ENCODE data around the gene CDH13. TPM values are rescaled to one million over a fixed set of nuclear protein-coding genes. Genes with fewer than 3 reads are reported as not detected.

Gene CDH13
- total RNA-seq, 1 experiment from 2014 or later, result not detected

DNA sequence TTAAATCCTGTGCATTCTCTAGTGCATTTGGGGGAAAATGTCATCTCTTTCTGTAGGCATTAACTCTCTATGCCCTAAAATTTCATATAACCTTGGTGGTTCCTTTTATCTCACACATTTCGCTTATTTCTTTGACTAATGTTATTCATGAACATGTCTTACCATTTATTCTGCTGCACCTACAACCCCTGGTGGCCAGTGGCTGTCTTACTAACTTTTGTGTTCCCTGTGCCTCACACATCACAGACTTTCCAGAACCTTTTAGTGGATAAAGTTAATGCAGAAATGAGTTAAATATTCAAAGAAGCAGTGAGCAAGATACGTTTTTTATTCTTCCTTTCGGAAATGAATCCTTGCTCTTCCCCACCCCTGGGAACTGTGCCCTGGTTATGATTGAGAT, 111.9 kb downstream of the CDH13 start:
- peak; percentile 3 for DNase-seq (ENCODE audit: low spot score)

- no peak for DNase-seq (ENCODE audit: low spot score)
These were observed 114.4 kb downstream of the CDH13 start for GRCh38 chr16:82741073-82741615.

DNA sequence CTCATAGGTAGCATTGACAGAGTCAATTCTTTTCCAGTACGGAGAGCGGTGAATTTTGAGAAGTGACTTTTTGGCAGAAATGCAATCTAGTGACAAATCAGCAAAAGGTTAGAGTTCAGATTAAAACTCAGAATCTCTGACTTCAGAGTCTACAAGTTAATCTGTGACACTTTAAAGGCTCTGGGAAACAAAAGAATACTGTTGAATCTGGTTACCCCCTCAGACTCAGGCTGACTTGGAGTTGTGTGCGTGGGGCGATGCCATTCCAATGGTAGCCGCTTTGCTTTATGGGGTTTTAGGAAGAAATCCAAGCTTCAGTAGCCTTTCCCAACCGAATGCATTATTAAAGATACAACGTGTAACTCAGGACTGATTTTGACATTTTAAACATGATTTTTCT, 118.2 kb downstream of the CDH13 start:
- no peak for DNase-seq (ENCODE audit: low spot score)

DNA sequence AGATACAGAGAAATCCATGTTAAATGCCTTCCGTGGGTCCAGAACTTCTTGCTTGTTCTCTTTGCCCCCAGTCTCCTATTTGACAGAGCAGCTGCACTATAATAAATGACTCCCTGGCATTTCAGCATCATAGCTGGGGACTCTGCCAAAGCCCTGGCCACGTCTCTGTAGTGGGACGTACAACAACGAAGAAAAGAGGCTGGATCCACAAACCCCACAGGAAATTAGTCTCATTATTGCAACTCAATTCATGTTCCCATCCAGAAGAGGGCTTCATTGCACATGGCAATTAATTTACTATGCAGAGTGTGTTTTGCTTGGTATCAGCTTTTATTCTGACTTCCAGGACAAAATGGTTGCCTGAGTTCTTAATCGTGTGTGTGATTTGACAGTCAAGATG, 121.3 kb downstream of the CDH13 start:
- DNase-seq (ENCODE audit: low spot score), result peak; percentile 3

- no peak for DNase-seq (ENCODE audit: low spot score)
These were observed 123.3 kb downstream of the CDH13 start for GRCh38 chr16:82750068-82750467.

- DNase-seq (ENCODE audit: low spot score), result no peak
These were observed 124.3 kb downstream of the CDH13 start for GRCh38 chr16:82751020-82751419.

DNA sequence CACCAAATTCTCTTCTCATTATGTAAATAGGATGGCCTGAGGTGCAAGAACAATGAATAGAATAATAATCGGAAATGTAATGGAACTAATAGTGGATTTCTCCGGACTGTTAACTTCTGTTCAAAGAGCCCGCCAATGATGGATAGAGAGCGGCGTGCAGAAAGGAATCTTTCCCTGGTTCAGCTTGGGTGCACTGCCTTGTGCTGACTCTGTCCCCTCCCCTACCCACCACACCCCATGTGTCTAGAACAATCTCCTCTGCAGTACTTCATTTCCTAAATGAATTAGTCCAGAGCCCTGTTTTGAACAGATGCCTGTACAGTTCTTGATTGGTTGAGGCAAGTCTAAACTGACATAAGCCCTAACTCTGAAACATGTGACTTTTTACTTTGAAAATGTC, 125.4 kb downstream of the CDH13 start:
- DNase-seq (ENCODE audit: low spot score), result no peak

- DNase-seq (ENCODE audit: low spot score), result no peak
These were observed 127.1 kb downstream of the CDH13 start for GRCh38 chr16:82753821-82754220.

- DNase-seq (ENCODE audit: low spot score), result no peak
These were observed 128.1 kb downstream of the CDH13 start for GRCh38 chr16:82754716-82755513.

GRCh38 chr16:82755570-82756282, 129.0 kb downstream of the CDH13 start:
- DNase-seq (ENCODE audit: low spot score), result peak; percentile 36

- no peak for DNase-seq (ENCODE audit: low spot score)
These were observed 129.5 kb downstream of the CDH13 start for GRCh38 chr16:82756283-82756599.

DNA sequence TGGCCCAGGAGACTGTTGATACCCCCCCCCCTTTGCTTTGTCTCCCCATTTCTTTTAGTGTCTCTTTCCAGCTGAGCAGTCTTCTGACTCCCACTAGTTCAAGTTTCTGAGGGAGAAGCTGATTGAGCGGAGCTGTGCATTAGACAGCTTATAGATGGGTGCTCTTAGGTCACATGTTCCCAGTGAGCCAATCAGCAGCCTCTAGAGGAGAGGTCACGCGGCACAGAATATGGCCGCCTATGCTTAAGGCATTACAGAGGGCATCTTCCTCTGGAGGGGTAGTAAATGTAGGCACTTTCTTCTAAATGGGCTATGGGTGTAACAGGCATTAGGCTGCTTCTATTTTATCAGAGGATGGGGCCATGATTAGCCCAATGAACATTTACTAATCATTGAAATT, 131.6 kb downstream of the CDH13 start:
- no peak for DNase-seq (ENCODE audit: low spot score)

DNA sequence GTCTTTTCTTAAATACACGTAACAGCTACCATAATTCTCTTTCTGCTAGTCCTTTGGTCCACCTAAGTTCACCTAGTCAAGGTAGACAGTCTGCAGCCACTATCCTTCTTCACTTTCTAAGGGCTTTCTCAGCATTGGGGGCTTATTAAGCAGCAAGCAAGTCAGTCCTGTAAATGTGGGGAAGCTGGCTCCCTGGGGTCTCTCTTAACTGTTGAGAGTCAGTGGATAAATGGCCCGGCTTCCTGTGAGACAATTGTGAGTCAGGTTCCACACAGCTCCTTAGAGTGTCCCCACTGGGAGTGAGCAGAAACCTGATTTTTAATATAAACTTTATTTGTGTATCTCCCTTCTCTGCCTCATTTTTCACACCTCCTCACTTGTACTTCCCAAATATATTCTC, 132.1 kb downstream of the CDH13 start:
- DNase-seq (ENCODE audit: low spot score), result no peak

GRCh38 chr16:82761236-82761635, 134.5 kb downstream of the CDH13 start:
- no peak for DNase-seq (ENCODE audit: low spot score)

GRCh38 chr16:82761858-82762257, 135.1 kb downstream of the CDH13 start:
- no peak for DNase-seq (ENCODE audit: low spot score)

DNA sequence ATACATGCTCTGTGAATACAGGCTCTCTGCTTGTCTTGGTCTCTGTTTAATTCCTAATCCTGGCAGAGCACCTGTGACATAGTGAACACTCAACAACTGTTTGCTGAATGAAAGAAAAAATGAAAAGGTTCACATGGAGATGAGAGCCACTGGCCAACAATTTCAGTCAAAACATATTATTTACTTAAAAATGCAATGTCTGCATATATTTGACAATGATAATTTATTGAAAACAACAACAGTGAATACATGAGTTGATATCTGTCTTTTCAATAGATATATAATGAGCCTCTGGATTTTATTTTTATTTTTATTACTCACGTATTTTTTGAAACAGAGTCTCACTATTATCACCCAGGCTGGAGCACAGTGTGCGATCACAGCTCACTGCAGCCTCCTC, 136.6 kb downstream of the CDH13 start:
- no peak for DNase-seq (ENCODE audit: low spot score)

- no peak for DNase-seq (ENCODE audit: low spot score)
These were observed 140.4 kb downstream of the CDH13 start for GRCh38 chr16:82767198-82767597.

GRCh38 chr16:82767808-82768207, 141.0 kb downstream of the CDH13 start:
- no peak for DNase-seq (ENCODE audit: low spot score)

DNA sequence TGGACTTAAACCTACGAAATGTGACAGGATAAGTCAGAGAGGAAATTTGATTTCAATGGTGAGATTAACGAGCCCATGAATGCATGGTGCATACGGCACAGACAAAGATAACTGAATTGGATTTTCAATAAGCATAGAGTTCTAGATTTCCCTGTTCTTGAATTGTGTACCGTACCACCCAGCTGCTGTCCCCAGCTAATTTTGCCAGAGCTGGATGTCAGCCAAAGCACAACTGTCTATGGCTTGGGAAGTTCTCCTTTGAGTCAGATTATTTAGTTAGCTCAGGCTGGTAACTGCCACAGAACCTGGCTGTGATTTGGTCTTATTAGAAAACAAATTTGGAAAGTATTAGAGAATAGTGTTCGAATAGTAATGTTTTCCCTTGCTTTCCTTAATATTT, 143.1 kb downstream of the CDH13 start:
- DNase-seq (ENCODE audit: low spot score), result no peak

- DNase-seq (ENCODE audit: low spot score), result no peak
These were observed 145.4 kb downstream of the CDH13 start for GRCh38 chr16:82772215-82772614.

DNA sequence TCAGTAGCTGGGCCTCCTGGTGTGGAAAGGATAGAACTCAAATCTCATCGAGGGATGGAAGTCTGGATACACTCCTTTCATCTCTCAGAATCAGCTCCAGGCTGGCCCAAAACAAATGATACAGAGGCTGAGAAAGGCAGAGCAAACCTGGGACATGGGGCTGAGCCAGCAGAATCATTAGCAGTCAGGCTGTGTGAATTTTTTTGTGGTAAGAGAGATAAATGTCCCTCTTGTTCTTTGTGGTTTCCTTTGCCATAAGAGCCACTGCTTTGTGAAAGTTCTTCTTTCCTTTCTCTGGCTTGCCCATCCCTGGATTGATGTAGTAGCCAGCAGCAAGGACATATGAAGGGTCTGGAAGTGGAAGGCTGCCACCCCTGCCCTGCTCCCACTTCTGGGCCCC, 146.2 kb downstream of the CDH13 start:
- DNase-seq (ENCODE audit: low spot score), result no peak

- no peak for DNase-seq (ENCODE audit: low spot score)
These were observed 149.8 kb downstream of the CDH13 start for GRCh38 chr16:82776470-82777146.

Measured in HT-29 (cell line).